HL-60 (cell line): ENCODE measurements around the gene FASN.

Source experiments
- POLR2AphosphoS5 ChIP-seq: IDR thresholded peaks from 2 replicates; pipeline ENCODE4 v1.6.1; 2012; ENCODE audit warnings: low read depth
- TF ChIP-seq, protein P1 (sequence below): IDR thresholded peaks from one replicate; pipeline ENCODE4 v1.5.1; 2011; ENCODE audit warnings: low read length, control low read depth, inconsistent platforms; ENCODE audit not compliant: insufficient read depth
- TF ChIP-seq, protein P2 (sequence below): IDR thresholded peaks from 2 replicates; pipeline ENCODE4 v1.6.1; 2012; ENCODE audit warnings: low read depth; ENCODE audit not compliant: insufficient replicate concordance

DNA sequence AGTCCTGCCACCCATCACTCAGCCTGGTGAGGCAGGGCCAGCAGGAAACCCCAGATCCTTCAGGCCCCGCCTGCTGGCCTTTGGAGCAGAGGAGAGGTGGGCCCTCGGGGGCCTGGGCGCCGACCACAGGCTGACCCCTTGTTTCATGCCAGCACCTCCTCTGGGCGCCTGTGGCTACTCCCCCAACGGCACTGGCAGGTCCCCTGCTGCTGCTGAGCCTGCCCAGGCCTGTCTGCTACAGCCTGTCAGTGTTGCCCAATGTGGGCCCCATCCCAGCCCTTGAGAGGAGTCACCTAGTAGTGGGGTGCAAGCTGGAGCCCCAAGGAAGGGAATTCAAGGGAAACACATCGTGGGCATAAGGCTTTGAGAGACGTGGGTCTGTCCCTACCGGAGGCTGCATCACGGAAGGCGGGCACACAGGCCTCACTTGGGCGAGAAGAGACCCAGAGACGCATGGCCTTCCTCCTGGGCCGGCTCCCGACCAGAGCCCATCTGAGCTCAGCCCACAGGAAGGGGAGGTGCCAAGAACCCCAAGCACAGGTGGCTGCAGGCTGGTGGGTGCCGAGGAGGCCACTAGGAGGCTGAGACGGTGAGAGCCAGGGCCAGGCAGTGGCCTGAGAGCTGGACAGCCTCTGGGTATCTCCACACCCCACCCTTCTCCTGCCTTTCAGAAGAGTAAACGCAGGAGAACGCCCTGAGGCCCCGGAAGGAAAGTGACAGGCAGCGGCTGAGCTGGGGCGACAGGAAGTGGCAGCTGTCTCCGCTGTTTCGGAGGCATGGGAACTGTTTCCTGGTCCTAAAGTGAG is 8.0 kb upstream of the FASN start:
- TF ChIP-seq, protein P1, sequence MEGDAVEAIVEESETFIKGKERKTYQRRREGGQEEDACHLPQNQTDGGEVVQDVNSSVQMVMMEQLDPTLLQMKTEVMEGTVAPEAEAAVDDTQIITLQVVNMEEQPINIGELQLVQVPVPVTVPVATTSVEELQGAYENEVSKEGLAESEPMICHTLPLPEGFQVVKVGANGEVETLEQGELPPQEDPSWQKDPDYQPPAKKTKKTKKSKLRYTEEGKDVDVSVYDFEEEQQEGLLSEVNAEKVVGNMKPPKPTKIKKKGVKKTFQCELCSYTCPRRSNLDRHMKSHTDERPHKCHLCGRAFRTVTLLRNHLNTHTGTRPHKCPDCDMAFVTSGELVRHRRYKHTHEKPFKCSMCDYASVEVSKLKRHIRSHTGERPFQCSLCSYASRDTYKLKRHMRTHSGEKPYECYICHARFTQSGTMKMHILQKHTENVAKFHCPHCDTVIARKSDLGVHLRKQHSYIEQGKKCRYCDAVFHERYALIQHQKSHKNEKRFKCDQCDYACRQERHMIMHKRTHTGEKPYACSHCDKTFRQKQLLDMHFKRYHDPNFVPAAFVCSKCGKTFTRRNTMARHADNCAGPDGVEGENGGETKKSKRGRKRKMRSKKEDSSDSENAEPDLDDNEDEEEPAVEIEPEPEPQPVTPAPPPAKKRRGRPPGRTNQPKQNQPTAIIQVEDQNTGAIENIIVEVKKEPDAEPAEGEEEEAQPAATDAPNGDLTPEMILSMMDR = no peak
- TF ChIP-seq, protein P2, sequence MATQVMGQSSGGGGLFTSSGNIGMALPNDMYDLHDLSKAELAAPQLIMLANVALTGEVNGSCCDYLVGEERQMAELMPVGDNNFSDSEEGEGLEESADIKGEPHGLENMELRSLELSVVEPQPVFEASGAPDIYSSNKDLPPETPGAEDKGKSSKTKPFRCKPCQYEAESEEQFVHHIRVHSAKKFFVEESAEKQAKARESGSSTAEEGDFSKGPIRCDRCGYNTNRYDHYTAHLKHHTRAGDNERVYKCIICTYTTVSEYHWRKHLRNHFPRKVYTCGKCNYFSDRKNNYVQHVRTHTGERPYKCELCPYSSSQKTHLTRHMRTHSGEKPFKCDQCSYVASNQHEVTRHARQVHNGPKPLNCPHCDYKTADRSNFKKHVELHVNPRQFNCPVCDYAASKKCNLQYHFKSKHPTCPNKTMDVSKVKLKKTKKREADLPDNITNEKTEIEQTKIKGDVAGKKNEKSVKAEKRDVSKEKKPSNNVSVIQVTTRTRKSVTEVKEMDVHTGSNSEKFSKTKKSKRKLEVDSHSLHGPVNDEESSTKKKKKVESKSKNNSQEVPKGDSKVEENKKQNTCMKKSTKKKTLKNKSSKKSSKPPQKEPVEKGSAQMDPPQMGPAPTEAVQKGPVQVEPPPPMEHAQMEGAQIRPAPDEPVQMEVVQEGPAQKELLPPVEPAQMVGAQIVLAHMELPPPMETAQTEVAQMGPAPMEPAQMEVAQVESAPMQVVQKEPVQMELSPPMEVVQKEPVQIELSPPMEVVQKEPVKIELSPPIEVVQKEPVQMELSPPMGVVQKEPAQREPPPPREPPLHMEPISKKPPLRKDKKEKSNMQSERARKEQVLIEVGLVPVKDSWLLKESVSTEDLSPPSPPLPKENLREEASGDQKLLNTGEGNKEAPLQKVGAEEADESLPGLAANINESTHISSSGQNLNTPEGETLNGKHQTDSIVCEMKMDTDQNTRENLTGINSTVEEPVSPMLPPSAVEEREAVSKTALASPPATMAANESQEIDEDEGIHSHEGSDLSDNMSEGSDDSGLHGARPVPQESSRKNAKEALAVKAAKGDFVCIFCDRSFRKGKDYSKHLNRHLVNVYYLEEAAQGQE = peak; percentile 18
- TF ChIP-seq POLR2AphosphoS5 = peak; percentile 91
